Measurements from ENCODE around the gene AQP2.

The AQP2 gene

GRCh38 chr12:49939707-49940106 is 10.8 kb upstream of the AQP2 start:
- DNase-seq (ENCODE audit: low spot score): no peak
- TF ChIP-seq CTCF (IDR thresholded peaks at IDR 0.05; ENCODE audit: extremely low read depth, insufficient read depth, missing control alignments): no peak
- in situ Hi-C loops (cut with MboI; ENCODE audit: low pct_unique_long_range_greater_than_20kb, low sequenced_read_pairs, unreplicated experiment): no loop called here

GRCh38 chr12:49941556-49942511 is 8.7 kb upstream of the AQP2 start:
- no peak for TF ChIP-seq CTCF (IDR thresholded peaks at IDR 0.05; ENCODE audit: extremely low read depth, insufficient read depth, missing control alignments)
- DNase-seq (ENCODE audit: low spot score): no peak
- in situ Hi-C loops (cut with MboI; ENCODE audit: low pct_unique_long_range_greater_than_20kb, low sequenced_read_pairs, unreplicated experiment): no loop called here

- DNase-seq (ENCODE audit: low spot score): no peak
- no peak for TF ChIP-seq CTCF (IDR thresholded peaks at IDR 0.05; ENCODE audit: extremely low read depth, insufficient read depth, missing control alignments)
- in situ Hi-C loops (cut with MboI; ENCODE audit: low pct_unique_long_range_greater_than_20kb, low sequenced_read_pairs, unreplicated experiment): no loop called here
Observed at GRCh38 chr12:49942512-49942893, 8.0 kb upstream of the AQP2 start.

GRCh38 chr12:49942921-49943624 is 7.5 kb upstream of the AQP2 start:
- in situ Hi-C loops (cut with MboI; ENCODE audit: low pct_unique_long_range_greater_than_20kb, low sequenced_read_pairs, unreplicated experiment): no loop called here

GRCh38 chr12:49943625-49943960 is 6.9 kb upstream of the AQP2 start:
- in situ Hi-C loops (cut with MboI; ENCODE audit: low pct_unique_long_range_greater_than_20kb, low sequenced_read_pairs, unreplicated experiment): no loop called here
- no peak for TF ChIP-seq CTCF (IDR thresholded peaks at IDR 0.05; ENCODE audit: extremely low read depth, insufficient read depth, missing control alignments)
- DNase-seq (ENCODE audit: low spot score): no peak

More at GRCh38 chr12:49942921-49943624, 7.5 kb upstream of the AQP2 start:
- TF ChIP-seq CTCF (IDR thresholded peaks at IDR 0.05; ENCODE audit: extremely low read depth, insufficient read depth, missing control alignments): no peak
- no peak for DNase-seq (ENCODE audit: low spot score)

GRCh38 chr12:49944046-49944445 is 6.5 kb upstream of the AQP2 start:
- no peak for DNase-seq (ENCODE audit: low spot score)
- TF ChIP-seq CTCF (IDR thresholded peaks at IDR 0.05; ENCODE audit: extremely low read depth, insufficient read depth, missing control alignments): no peak
- in situ Hi-C loops (cut with MboI; ENCODE audit: low pct_unique_long_range_greater_than_20kb, low sequenced_read_pairs, unreplicated experiment): no loop called here
